IMR-90 (cell line): ENCODE results near the gene SLC31A2. TPM values are rescaled to one million over a fixed set of nuclear protein-coding genes. Genes with fewer than 3 reads are reported as not detected.

Experiments used
- ATAC-seq: fragments of 200-7000 bp; cut with Tn5 transposase; 2 replicates; pipeline ENCODE4 v1.9.1; 2020; ENCODE audit warnings: low read depth, mild to moderate bottlenecking, moderate library complexity
- BruUV-seq: library from RNA; stranded (reverse); fragments of 400-500 nt; replicated peaks from 2 replicates; lab custom pipeline; 2021; lab: Mats Ljungman, UMichigan
- CTCF ChIA-PET: fragments of 300-600 bp; formaldehyde crosslinking; extraction: SDS; loops from one replicate; lab custom pipeline; 2021; ENCODE audit warnings: antibody characterized with exemption; lab: Yijun Ruan, JAX
- POLR2A ChIA-PET: fragments of 300-600 bp; sonication (Branson Sonifier 250); formaldehyde crosslinking; loops from one replicate; lab custom pipeline; 2022; ENCODE audit warnings: antibody characterized with exemption; ENCODE audit not compliant: unreplicated experiment; lab: Charles Lee
- DNase-seq: peaks from one replicate; pipeline ENCODE4 v3.0.0; 2013
- H2AFZ ChIP-seq: replicated peaks from 2 replicates; pipeline ENCODE3; 2013; ENCODE audit warnings: low read length, mild to moderate bottlenecking; ENCODE audit not compliant: poor library complexity
- H2AK5ac ChIP-seq: 2 replicates; pipeline ENCODE4 v1.6.1; 2013; ENCODE audit warnings: low read depth, low read length, inconsistent platforms
- H2AK9ac ChIP-seq: replicated peaks from 2 replicates; pipeline ENCODE3; 2013; ENCODE audit warnings: mild to moderate bottlenecking, low read depth, low read length, moderate library complexity; ENCODE audit not compliant: poor library complexity
- H2BK120ac ChIP-seq: 2 replicates; pipeline ENCODE4 v1.6.1; 2013; ENCODE audit warnings: low read depth, low read length, inconsistent platforms
- H2BK15ac ChIP-seq: 3 replicates; pipeline ENCODE4 v1.6.1; 2013; ENCODE audit warnings: low read depth, low read length, inconsistent platforms
- H2BK20ac ChIP-seq: 2 replicates; pipeline ENCODE4 v1.6.1; 2013; ENCODE audit warnings: low read depth, mild to moderate bottlenecking, inconsistent platforms, low read length, moderate library complexity
- H2BK5ac ChIP-seq: 2 replicates; pipeline ENCODE4 v1.6.1; 2013; ENCODE audit warnings: mild to moderate bottlenecking, low read depth, low read length, inconsistent platforms; ENCODE audit not compliant: poor library complexity, severe bottlenecking
- H3K14ac ChIP-seq: replicated peaks from 2 replicates; pipeline ENCODE4 v1.6.1; 2013; ENCODE audit warnings: low read depth, low read length, inconsistent platforms
- H3K18ac ChIP-seq: 2 replicates; pipeline ENCODE4 v1.6.1; 2013; ENCODE audit warnings: low read depth, low read length, control low read depth
- H3K23ac ChIP-seq: 2 replicates; pipeline ENCODE4 v1.6.1; 2013; ENCODE audit warnings: low read depth, low read length, inconsistent platforms
- H3K27ac ChIP-seq: 2 replicates; pipeline ENCODE4 v1.5.1; 2013; ENCODE audit warnings: mild to moderate bottlenecking, control low read depth, low read length; ENCODE audit not compliant: insufficient read depth
- H3K27me3 ChIP-seq: 2 replicates; pipeline ENCODE4 v1.6.1; 2013; ENCODE audit warnings: low read length; ENCODE audit not compliant: control insufficient read depth, insufficient read depth
- H3K36me3 ChIP-seq: 2 replicates; pipeline ENCODE4 v1.6.1; 2013; ENCODE audit warnings: low read length, mixed read lengths; ENCODE audit not compliant: control insufficient read depth, insufficient read depth
- H3K4ac ChIP-seq: 2 replicates; pipeline ENCODE4 v1.6.1; 2013; ENCODE audit warnings: low read depth, low read length, inconsistent platforms
- H3K4me1 ChIP-seq: 2 replicates; pipeline ENCODE4 v1.6.1; 2013; ENCODE audit warnings: low read length, mixed read lengths; ENCODE audit not compliant: control insufficient read depth, insufficient read depth
- H3K4me2 ChIP-seq: 2 replicates; pipeline ENCODE4 v1.6.1; 2013; ENCODE audit warnings: low read depth, mild to moderate bottlenecking, control low read depth, low read length, moderate library complexity
- H3K4me3 ChIP-seq: 2 replicates; pipeline ENCODE4 v1.5.1; 2013; ENCODE audit warnings: low read depth, mild to moderate bottlenecking, control low read depth, low read length, moderate library complexity; ENCODE audit not compliant: insufficient read depth
- H3K56ac ChIP-seq: 2 replicates; pipeline ENCODE4 v1.6.1; 2013; ENCODE audit warnings: low read length, inconsistent platforms; ENCODE audit not compliant: insufficient read depth; ENCODE audit errors: extremely low read depth
- H3K79me1 ChIP-seq, 2 experiments: 2 replicates each; pipeline ENCODE4 v1.6.1; 2013; ENCODE audit warnings: low read length in 2 of 2, inconsistent platforms in 1 of 2, low read depth in 1 of 2
- H3K9ac ChIP-seq: 2 replicates; pipeline ENCODE4 v1.6.1; 2013; ENCODE audit warnings: low read depth, low read length, control low read depth
- H3K9me1 ChIP-seq: 2 replicates; pipeline ENCODE4 v1.6.1; 2013; ENCODE audit warnings: low read length, inconsistent platforms; ENCODE audit not compliant: insufficient read depth
- H3K9me3 ChIP-seq: 2 replicates; pipeline ENCODE4 v1.6.1; 2013; ENCODE audit warnings: low read length; ENCODE audit not compliant: control insufficient read depth, insufficient read depth
- H4K20me1 ChIP-seq: 2 replicates; pipeline ENCODE4 v1.6.1; 2013; ENCODE audit warnings: low read length, inconsistent platforms; ENCODE audit not compliant: insufficient read depth
- H4K5ac ChIP-seq: 2 replicates; pipeline ENCODE4 v1.6.1; 2013; ENCODE audit warnings: mild to moderate bottlenecking, low read depth, low read length, control low read depth
- H4K8ac ChIP-seq, 2 experiments: 2 replicates each; pipeline ENCODE4 v1.6.1; 2013; ENCODE audit warnings: low read depth in 2 of 2, low read length in 2 of 2, control low read depth in 1 of 2, inconsistent platforms in 1 of 2
- H4K91ac ChIP-seq: 2 replicates; pipeline ENCODE4 v1.6.1; 2013; ENCODE audit warnings: low read depth, low read length, inconsistent platforms; ENCODE audit not compliant: insufficient read depth
- NFE2L2 ChIP-seq: fragments of 150-350 bp; IDR thresholded peaks from 2 replicates; pipeline ENCODE4 v1.6.1; 2016; ENCODE audit warnings: low read depth, mild to moderate bottlenecking, low read length
- WGBS, 2 experiments: methylation state at CpG; one replicate each; pipeline versions ENCODE4 v1.1.5 to v1.1.7; 2013; ENCODE audit warnings: missing lambda C conversion rate in 2 of 2; ENCODE audit not compliant: insufficient read length in 1 of 2; ENCODE audit errors: extremely low coverage in 2 of 2; 5-methylcytosine and 5-hydroxymethylcytosine counted together
- dilution Hi-C: fragments of 300-500 bp; cut with HindIII; formaldehyde crosslinking; loops from one replicate; pipeline ENCODE4 v1.14.3; 2018; ENCODE audit warnings: low sequenced_read_pairs; ENCODE audit not compliant: unreplicated experiment
- in situ Hi-C: fragments of 300-500 bp; cut with MboI; formaldehyde crosslinking; loops from 3 replicates; pipeline ENCODE4 v1.14.3; 2019; ENCODE audit warnings: low sequenced_read_pairs, inconsistent platforms, mixed read lengths
- intact Hi-C: fragments of 100-400 bp; cut with micrococcal nuclease; formaldehyde crosslinking; loops from 2 replicates; pipeline ENCODE4 v1.10.0; 2022
- polyA plus RNA-seq, 3 experiments: library from polyadenylated mRNA; depleted of rRNA; stranded (reverse); fragments of >200 nt; gene quantifications; 2 replicates each; pipeline ENCODE4 v1.2.3, GENCODE V29; 2012; ENCODE audit warnings: low replicate concordance in 1 of 3
- total RNA-seq: library from RNA; depleted of rRNA; stranded (reverse); fragments of >200 nt; gene quantifications from 2 replicates; pipeline ENCODE4 v1.2.3, GENCODE V29; 2012
- TF ChIP-seq, protein P1 (sequence below): conservative IDR thresholded peaks from 2 replicates; pipeline ENCODE4 v1.5.1; 2012; ENCODE audit warnings: mild to moderate bottlenecking, low read depth, low read length, improper control_type of control experiment

The SLC31A2 gene
- total and polyA plus RNA-seq, 2 of the 4 experiments (the other 2 are of a cell fraction), result 5.1 to 7.2 TPM

DNA sequence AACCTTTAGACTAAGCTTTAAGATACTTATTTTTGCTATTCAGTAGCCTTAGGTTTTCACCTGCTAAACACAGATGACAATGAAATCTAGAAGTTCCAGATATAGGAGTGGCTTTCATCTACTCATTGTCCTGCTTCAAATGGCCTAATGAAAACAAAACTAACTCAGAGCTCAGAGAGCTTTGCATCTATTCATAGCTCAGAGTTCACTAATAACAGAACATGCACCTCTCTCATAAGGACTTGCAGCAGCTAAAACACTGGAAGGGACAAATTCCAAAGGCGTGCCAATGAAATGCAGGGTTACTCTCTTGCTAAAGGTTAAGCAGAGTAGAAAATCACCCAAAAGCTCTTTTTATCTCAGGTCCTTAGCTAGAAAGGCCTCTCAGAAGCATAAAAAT is 29.0 kb downstream of the SLC31A2 start:
- WGBS, 2 experiments, result no CpG with 5 or more reads among the region's 1 CpG
- Histone ChIP-seq H2BK5ac (no peak overlapping the region), H2BK20ac (no peak overlapping the region), H4K5ac (no peak overlapping the region), H3K9me3 (no peaks in the 10 kb centered on the region), H2BK15ac (no peak overlapping the region), H3K27me3 (no peaks in the 10 kb centered on the region), H4K8ac (no peak overlapping the region), H2BK120ac (no peak overlapping the region), H4K91ac (no peak overlapping the region), H2AK9ac (no peak overlapping the region), H3K18ac (no peak overlapping the region), H3K79me1 (peaks cover 7 to 9% of the 10 kb centered on the region in 2 experiments; a peak in 3 of 4 replicates), H3K56ac (no peak overlapping the region), H2AK5ac (no peak overlapping the region), H3K36me3 (peaks cover 27% of the 10 kb centered on the region), H2AFZ (no peak overlapping the region), H3K23ac (no peak overlapping the region), H3K4ac (no peak overlapping the region), H3K4me3 (no peak overlapping the region), H4K20me1 (no peaks in the 10 kb centered on the region; the same call in 1 of the 2 replicates), H3K9me1 (peaks cover 2% of the 10 kb centered on the region; the same call in 1 of the 2 replicates), H3K9ac (no peak overlapping the region), H3K4me1 (peaks cover 3% of the 10 kb centered on the region), H3K27ac (no peak overlapping the region), H3K14ac (no peak overlapping the region), H3K4me2 (no peak overlapping the region)
- intact Hi-C loops, result no loop called here
- peak; percentile 9; the same call in 1 of the 2 replicates for ATAC-seq
- ChIA-PET POLR2A (no interaction called here), CTCF (interaction anchor here (1.5 kb wide), 1 partner anchor 11 kb away, joined by 3 read pairs; no protein-coding TSS in a partner anchor)
- DNase-seq, result no peak
- TF ChIP-seq, protein P1, sequence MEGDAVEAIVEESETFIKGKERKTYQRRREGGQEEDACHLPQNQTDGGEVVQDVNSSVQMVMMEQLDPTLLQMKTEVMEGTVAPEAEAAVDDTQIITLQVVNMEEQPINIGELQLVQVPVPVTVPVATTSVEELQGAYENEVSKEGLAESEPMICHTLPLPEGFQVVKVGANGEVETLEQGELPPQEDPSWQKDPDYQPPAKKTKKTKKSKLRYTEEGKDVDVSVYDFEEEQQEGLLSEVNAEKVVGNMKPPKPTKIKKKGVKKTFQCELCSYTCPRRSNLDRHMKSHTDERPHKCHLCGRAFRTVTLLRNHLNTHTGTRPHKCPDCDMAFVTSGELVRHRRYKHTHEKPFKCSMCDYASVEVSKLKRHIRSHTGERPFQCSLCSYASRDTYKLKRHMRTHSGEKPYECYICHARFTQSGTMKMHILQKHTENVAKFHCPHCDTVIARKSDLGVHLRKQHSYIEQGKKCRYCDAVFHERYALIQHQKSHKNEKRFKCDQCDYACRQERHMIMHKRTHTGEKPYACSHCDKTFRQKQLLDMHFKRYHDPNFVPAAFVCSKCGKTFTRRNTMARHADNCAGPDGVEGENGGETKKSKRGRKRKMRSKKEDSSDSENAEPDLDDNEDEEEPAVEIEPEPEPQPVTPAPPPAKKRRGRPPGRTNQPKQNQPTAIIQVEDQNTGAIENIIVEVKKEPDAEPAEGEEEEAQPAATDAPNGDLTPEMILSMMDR, result no peak
- TF ChIP-seq NFE2L2, result no peak
- dilution Hi-C loops, result no loop called here
- in situ Hi-C loops, result no loop called here
- BruUV-seq, result no TSS peak
